Testis (tissue), 3 donors: Measurements from ENCODE around the gene TMEM145. TPM values are rescaled to one million over a fixed set of nuclear protein-coding genes. Genes with fewer than 3 reads are reported as not detected.

Experiments used
- DNase-seq: peaks from one replicate; pipeline ENCODE4 v3.0.0-alpha.2; 2019
- H3K27ac ChIP-seq, 2 donors: fragments of 200-600 bp; sonication (generic); one replicate each; pipeline ENCODE4 v1.5.1; 2019
- H3K27me3 ChIP-seq: fragments of 200-600 bp; sonication (generic); one replicate; pipeline ENCODE4 v1.5.1; 2019
- H3K36me3 ChIP-seq: fragments of 200-600 bp; sonication (generic); one replicate; pipeline ENCODE4 v1.5.1; 2017; ENCODE audit warnings: low read depth; ENCODE audit errors: missing control alignments
- H3K4me1 ChIP-seq: fragments of 200-600 bp; sonication (generic); one replicate; pipeline ENCODE4 v1.5.1; 2019
- H3K4me3 ChIP-seq, 2 donors: fragments of 200-600 bp; sonication (generic); one replicate each; pipeline ENCODE4 v1.5.1; 2017 to 2019
- H3K9me3 ChIP-seq: fragments of 200-600 bp; sonication (generic); one replicate; pipeline ENCODE4 v1.5.1; 2017
- POLR2A ChIP-seq: fragments of 450-650 bp; IDR thresholded peaks from one replicate; pipeline ENCODE4 v1.6.1; 2017; ENCODE audit warnings: antibody characterized with exemption, mild to moderate bottlenecking, moderate library complexity
- WGBS, 2 donors: methylation state at CpG; one replicate each; pipeline ENCODE4 v1.1.5; 2018; 5-methylcytosine and 5-hydroxymethylcytosine counted together
- intact Hi-C: fragments of 100-400 bp; cut with DNase I; formaldehyde crosslinking; loops from one replicate; pipeline ENCODE4 v1.15.1; 2023; ENCODE audit warnings: low total_unique reads
- polyA plus RNA-seq: library from polyadenylated mRNA; stranded (reverse); fragments of 350-450 nt; fragmentation: Illumina TruSeq; extraction: RNeasy Lipid Tissue Mini Kit (QIAGEN cat#74804); gene quantifications from one replicate; pipeline ENCODE4 v1.2.3, GENCODE V29; 2014; ENCODE audit warnings: low read depth, low replicate concordance; ENCODE audit not compliant: insufficient read depth
- total RNA-seq, 2 donors: library from RNA; depleted of rRNA; stranded (reverse); fragments of >200 nt; gene quantifications; one replicate each; pipeline ENCODE4 v1.2.3, GENCODE V29; 2016
- TF ChIP-seq, protein P1 (sequence below), 3 experiments: fragments of 450-650 bp in 2 of 3; fragments of 200-600 bp in 1 of 3; sonication (generic) in 1 of 3; IDR thresholded peaks; one replicate each; pipeline ENCODE4 v1.5.1; 2016 to 2019; ENCODE audit warnings: antibody characterized with exemption in 3 of 3, mild to moderate bottlenecking in 2 of 3, moderate library complexity in 1 of 3

TMEM145 gene
- total and polyA plus RNA-seq, 3 donors from 2014 or later = 6.9 to 12.3 (median 7.2) TPM

DNA sequence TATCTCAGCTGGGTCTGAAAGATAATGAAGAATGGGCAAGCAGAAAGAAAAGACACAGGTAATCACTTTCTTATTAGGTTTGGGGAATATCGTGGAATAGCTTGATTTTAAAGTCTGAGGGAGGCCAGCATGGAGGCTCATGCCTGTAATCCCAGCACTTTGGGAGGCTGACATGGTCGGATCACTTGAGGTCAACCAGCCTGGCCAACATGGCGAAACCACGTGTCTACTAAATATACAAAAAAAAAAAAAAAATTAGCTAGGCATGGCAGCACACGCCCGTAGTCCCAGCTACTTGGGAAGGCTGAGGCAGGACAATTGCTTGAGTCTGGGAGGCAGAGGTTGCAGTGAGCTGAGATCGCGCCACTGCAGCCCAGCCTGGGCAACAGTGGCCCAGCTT is 9.2 kb upstream of the TMEM145 start:
- Histone ChIP-seq H3K27ac (no peak overlapping the region), H3K9me3 (no peaks in the 10 kb centered on the region), H3K4me1 (peaks cover 9% of the 10 kb centered on the region), H3K27me3 (no peaks in the 10 kb centered on the region), H3K36me3 (no peaks in the 10 kb centered on the region), H3K4me3 (no peak overlapping the region)
- intact Hi-C loops = no loop called here
- no peak for DNase-seq
- 91% methylated on average over 8 of the region's 8 CpGs for WGBS, 2 donors
- TF ChIP-seq POLR2A = no peak
- TF ChIP-seq, protein P1, sequence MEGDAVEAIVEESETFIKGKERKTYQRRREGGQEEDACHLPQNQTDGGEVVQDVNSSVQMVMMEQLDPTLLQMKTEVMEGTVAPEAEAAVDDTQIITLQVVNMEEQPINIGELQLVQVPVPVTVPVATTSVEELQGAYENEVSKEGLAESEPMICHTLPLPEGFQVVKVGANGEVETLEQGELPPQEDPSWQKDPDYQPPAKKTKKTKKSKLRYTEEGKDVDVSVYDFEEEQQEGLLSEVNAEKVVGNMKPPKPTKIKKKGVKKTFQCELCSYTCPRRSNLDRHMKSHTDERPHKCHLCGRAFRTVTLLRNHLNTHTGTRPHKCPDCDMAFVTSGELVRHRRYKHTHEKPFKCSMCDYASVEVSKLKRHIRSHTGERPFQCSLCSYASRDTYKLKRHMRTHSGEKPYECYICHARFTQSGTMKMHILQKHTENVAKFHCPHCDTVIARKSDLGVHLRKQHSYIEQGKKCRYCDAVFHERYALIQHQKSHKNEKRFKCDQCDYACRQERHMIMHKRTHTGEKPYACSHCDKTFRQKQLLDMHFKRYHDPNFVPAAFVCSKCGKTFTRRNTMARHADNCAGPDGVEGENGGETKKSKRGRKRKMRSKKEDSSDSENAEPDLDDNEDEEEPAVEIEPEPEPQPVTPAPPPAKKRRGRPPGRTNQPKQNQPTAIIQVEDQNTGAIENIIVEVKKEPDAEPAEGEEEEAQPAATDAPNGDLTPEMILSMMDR (IDR thresholded peaks at IDR 0.05) = no peak

DNA sequence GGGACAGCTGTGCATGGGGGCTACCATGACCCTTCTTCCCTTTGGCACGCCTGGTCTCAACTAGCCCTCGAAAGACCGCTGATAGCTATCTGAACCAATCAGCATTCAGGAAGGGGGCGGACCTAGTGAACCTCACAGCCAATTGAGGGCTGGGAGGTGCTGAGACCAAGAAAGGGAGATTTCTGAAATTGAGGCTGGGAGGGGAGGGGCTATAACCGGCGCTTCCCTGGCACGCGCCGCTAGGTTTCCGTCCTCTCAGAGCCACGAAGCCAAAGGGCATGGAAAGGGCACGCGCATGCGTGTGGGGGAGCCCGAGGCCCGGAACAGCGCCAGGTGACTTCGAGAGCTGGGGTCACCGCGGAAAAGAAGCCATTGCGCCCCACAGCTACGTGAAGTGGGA is 6.5 kb upstream of the TMEM145 start:
- 67 to 71% methylated on average over 22 of the region's 22 CpGs for WGBS, 2 donors
- H3K4me1 ChIP-seq = peaks cover 6% of the 10 kb centered on the region
- intact Hi-C loops = no loop called here

DNA sequence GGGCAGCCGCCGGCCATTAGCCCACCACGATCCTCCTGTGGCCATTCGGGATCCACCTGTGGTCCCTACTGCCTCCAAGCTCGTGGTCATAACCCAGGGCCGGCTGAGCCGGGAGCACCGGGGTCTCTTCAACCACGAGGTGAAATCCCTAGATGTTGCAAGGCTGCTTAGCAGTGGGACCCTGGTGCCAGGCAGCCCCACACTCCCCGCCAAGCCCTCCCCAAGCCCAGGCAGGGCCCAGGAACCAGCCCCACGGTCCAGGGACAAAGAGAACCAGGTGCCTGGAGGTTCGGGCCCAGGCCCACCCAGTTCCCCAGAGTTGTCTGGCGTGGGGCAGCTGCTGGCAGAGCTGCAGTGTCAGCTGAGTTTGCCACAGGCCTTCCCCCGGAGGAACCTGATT is 3.4 kb upstream of the TMEM145 start:
- Histone ChIP-seq H3K27me3 (no peaks in the 10 kb centered on the region), H3K27ac (no peak overlapping the region), H3K36me3 (no peaks in the 10 kb centered on the region), H3K9me3 (no peaks in the 10 kb centered on the region), H3K4me3 (no peak overlapping the region), H3K4me1 (peaks cover 4% of the 10 kb centered on the region)
- DNase-seq = no peak
- intact Hi-C loops = no loop called here
- TF ChIP-seq, protein P1 (IDR thresholded peaks at IDR 0.05) = no peak
- TF ChIP-seq POLR2A = no peak
- 92 to 94% methylated on average over 13 to 14 of the region's 14 CpGs for WGBS, 2 donors

More for the DNA sequence above, 6.5 kb upstream of the TMEM145 start:
- DNase-seq = peak; percentile 81
- H3K9me3 ChIP-seq = no peaks in the 10 kb centered on the region
- H3K27ac ChIP-seq = no peak overlapping the region
- H3K36me3 ChIP-seq = no peaks in the 10 kb centered on the region
- no peaks in the 10 kb centered on the region for H3K27me3 ChIP-seq
- H3K4me3 ChIP-seq = peak overlapping the region; percentile 34 to 36
- TF ChIP-seq, protein P1 (IDR thresholded peaks at IDR 0.05) = no peak
- TF ChIP-seq POLR2A = no peak

DNA sequence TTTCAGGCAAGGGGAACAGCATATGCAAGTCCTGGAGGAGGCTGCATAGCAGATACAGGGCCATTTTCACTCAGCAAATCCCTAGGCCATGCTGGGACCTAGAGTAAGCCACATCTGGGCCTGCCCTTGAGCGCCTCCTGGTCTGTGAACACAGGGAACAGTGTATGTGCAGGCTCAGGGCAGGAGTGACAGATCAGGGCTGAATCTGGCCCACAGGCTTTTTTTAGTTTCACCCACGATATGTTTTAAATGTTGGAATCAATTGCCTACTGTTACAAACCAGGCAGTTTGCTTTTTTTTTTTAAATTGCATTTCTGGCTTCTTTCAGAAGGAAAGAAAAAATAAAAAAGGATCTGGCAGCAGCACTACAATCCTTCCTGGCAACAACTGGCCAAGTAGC is 1.5 kb upstream of the TMEM145 start:
- no peaks in the 10 kb centered on the region for H3K36me3 ChIP-seq
- no peak overlapping the region for H3K4me3 ChIP-seq
- H3K27me3 ChIP-seq = no peaks in the 10 kb centered on the region
- intact Hi-C loops = no loop called here
- no peaks in the 10 kb centered on the region for H3K9me3 ChIP-seq
- H3K4me1 ChIP-seq = peaks cover 4% of the 10 kb centered on the region
- TF ChIP-seq, protein P1 (IDR thresholded peaks at IDR 0.05) = no peak
- TF ChIP-seq POLR2A = no peak
- H3K27ac ChIP-seq = no peak overlapping the region
- WGBS, 2 donors = 63 to 75% methylated on average over 2 of the region's 2 CpGs
- no peak for DNase-seq

DNA sequence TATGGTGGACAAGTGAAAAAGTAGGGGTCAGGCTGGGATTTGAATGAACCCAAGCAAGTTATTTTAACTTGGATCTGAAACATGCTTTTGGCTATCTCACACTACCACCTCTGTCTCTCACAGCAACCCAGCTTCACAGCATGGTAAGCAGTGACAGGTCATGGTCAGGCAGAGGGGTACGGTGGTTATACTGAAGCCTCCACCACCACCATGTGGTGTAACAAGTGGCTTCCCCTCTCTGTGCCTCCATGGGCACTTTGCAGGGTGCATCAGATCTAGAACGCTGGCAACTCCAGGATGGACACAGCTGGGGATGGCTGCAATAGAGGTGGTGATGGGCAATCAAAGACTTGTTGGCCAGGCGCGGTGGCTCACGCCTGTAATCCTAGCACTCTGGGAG is 739 bp upstream of the TMEM145 start:
- Histone ChIP-seq H3K4me1 (peaks cover 4% of the 10 kb centered on the region), H3K27me3 (no peaks in the 10 kb centered on the region), H3K4me3 (no peak overlapping the region), H3K9me3 (no peaks in the 10 kb centered on the region), H3K27ac (no peak overlapping the region), H3K36me3 (no peaks in the 10 kb centered on the region)
- intact Hi-C loops = no loop called here
- no peak for TF ChIP-seq POLR2A
- TF ChIP-seq, protein P1 (IDR thresholded peaks at IDR 0.05) = no peak
- DNase-seq = no peak
- 71 to 84% methylated on average over 1 to 5 of the region's 5 CpGs for WGBS, 2 donors
